Loucy (cell line): ENCODE results near the gene SET.

ENCODE experiments used
- H2AFZ ChIP-seq: fragments of 200-600 bp; sonication (generic); 2 replicates; pipeline ENCODE4 v1.6.0; 2016; ENCODE audit warnings: antibody characterized with exemption, mild to moderate bottlenecking, low read length, moderate library complexity
- H3F3A ChIP-seq: fragments of 200-600 bp; 2 replicates; pipeline ENCODE4 v1.6.0; 2016; ENCODE audit warnings: antibody characterized with exemption, low read depth, mild to moderate bottlenecking
- H3K27me3 ChIP-seq: fragments of 200-600 bp; sonication (generic); 2 replicates; pipeline ENCODE4 v1.6.1; 2014; ENCODE audit warnings: low read length, mild to moderate bottlenecking; ENCODE audit not compliant: insufficient read depth, poor library complexity, severe bottlenecking
- H3K36me3 ChIP-seq: fragments of 200-600 bp; sonication (generic); 2 replicates; pipeline ENCODE4 v1.6.1; 2016; ENCODE audit warnings: low read length; ENCODE audit not compliant: insufficient read depth
- H3K4me1 ChIP-seq: fragments of 200-600 bp; sonication (generic); 2 replicates; pipeline ENCODE4 v1.5.1; 2014; ENCODE audit warnings: low read length, mild to moderate bottlenecking; ENCODE audit not compliant: insufficient read depth, poor library complexity, severe bottlenecking
- H3K4me2 ChIP-seq: fragments of 200-600 bp; sonication (generic); 2 replicates; pipeline ENCODE4 v1.6.0; 2014; ENCODE audit warnings: antibody characterized with exemption, low read length, low read depth, mild to moderate bottlenecking; ENCODE audit not compliant: poor library complexity, severe bottlenecking
- H3K4me3 ChIP-seq: fragments of 200-600 bp; sonication (generic); 2 replicates; pipeline ENCODE4 v1.5.1; 2014; ENCODE audit warnings: low read length, mild to moderate bottlenecking, mixed read lengths; ENCODE audit not compliant: poor library complexity, severe bottlenecking
- H3K79me2 ChIP-seq: fragments of 200-600 bp; sonication (generic); 2 replicates; pipeline ENCODE4 v1.6.1; 2014; ENCODE audit warnings: low read length; ENCODE audit not compliant: insufficient read depth
- H3K9ac ChIP-seq: fragments of 200-600 bp; sonication (generic); 2 replicates; pipeline ENCODE4 v1.6.0; 2014; ENCODE audit warnings: mild to moderate bottlenecking, low read depth, low read length, moderate library complexity; ENCODE audit not compliant: poor library complexity, severe bottlenecking
- H3K9me2 ChIP-seq: fragments of 200-600 bp; sonication (generic); replicated peaks from 2 replicates; pipeline ENCODE4 v1.6.1; 2016; ENCODE audit warnings: low read depth, low read length, mixed read lengths
- H3K9me3 ChIP-seq: fragments of 200-600 bp; sonication (generic); 2 replicates; pipeline ENCODE4 v1.6.1; 2014; ENCODE audit warnings: mild to moderate bottlenecking, antibody characterized with exemption, low read length, low read depth; ENCODE audit not compliant: insufficient read depth
- H4K20me1 ChIP-seq: fragments of 200-600 bp; sonication (generic); 2 replicates; pipeline ENCODE4 v1.6.0; 2014; ENCODE audit warnings: antibody characterized with exemption, low read length, mild to moderate bottlenecking; ENCODE audit not compliant: insufficient read depth, poor library complexity, severe bottlenecking
- CTCF ChIP-seq: fragments of 200-600 bp; sonication (generic); conservative IDR thresholded peaks from 2 replicates; pipeline ENCODE4 v1.5.1; 2014; ENCODE audit warnings: mild to moderate bottlenecking, antibody characterized with exemption, low read length
- EZH2phosphoT487 ChIP-seq: fragments of 200-600 bp; IDR thresholded peaks from 2 replicates; pipeline ENCODE4 v1.6.1; 2018; ENCODE audit warnings: antibody characterized with exemption, mild to moderate bottlenecking, moderate library complexity, borderline replicate concordance

Gene SET

GRCh38 chr9:128720841-128721486, 31.9 kb downstream of the SET start:
- no peaks in the 10 kb centered on the region for H3K9me3 ChIP-seq
- no peak overlapping the region for H3K9ac ChIP-seq
- H3K4me2 ChIP-seq, result no peak overlapping the region
- no peaks in the 10 kb centered on the region for H3K36me3 ChIP-seq
- H4K20me1 ChIP-seq, result no peaks in the 10 kb centered on the region
- H3K4me1 ChIP-seq, result peaks cover 6% of the 10 kb centered on the region
- TF ChIP-seq EZH2phosphoT487 (no peak), CTCF (no peak)
- H2AFZ ChIP-seq, result no peak overlapping the region
- H3F3A ChIP-seq, result no peaks in the 10 kb centered on the region
- H3K27me3 ChIP-seq, result no peaks in the 10 kb centered on the region
- no peaks in the 10 kb centered on the region for H3K9me2 ChIP-seq
- no peak overlapping the region for H3K4me3 ChIP-seq
- peaks cover 15% of the 10 kb centered on the region for H3K79me2 ChIP-seq

- no peak overlapping the region for H3K4me2 ChIP-seq
- H3K9ac ChIP-seq, result no peak overlapping the region
- no peaks in the 10 kb centered on the region for H3K9me2 ChIP-seq
- peaks cover 6% of the 10 kb centered on the region for H3K4me1 ChIP-seq
- H3F3A ChIP-seq, result no peaks in the 10 kb centered on the region
- H3K36me3 ChIP-seq, result no peaks in the 10 kb centered on the region
- H3K9me3 ChIP-seq, result no peaks in the 10 kb centered on the region
- TF ChIP-seq CTCF, result no peak
- H4K20me1 ChIP-seq, result no peaks in the 10 kb centered on the region
- no peaks in the 10 kb centered on the region for H3K27me3 ChIP-seq
- H3K79me2 ChIP-seq, result peaks cover 15% of the 10 kb centered on the region
- H2AFZ ChIP-seq, result no peak overlapping the region
- H3K4me3 ChIP-seq, result no peak overlapping the region
These were observed 32.5 kb downstream of the SET start for GRCh38 chr9:128721487-128722010.

- Histone ChIP-seq H3K9me2 (no peaks in the 10 kb centered on the region), H3K79me2 (peaks cover 15% of the 10 kb centered on the region), H3K36me3 (no peaks in the 10 kb centered on the region), H3K4me2 (peak overlapping the region; percentile 85), H3K9ac (peak overlapping the region; percentile 86), H2AFZ (no peak overlapping the region), H4K20me1 (no peaks in the 10 kb centered on the region), H3K27me3 (no peaks in the 10 kb centered on the region), H3K4me3 (peak overlapping the region; percentile 85), H3F3A (no peaks in the 10 kb centered on the region), H3K9me3 (no peaks in the 10 kb centered on the region), H3K4me1 (peaks cover 6% of the 10 kb centered on the region)
- no peak for TF ChIP-seq EZH2phosphoT487
- no peak for TF ChIP-seq CTCF
These were observed 33.6 kb downstream of the SET start for GRCh38 chr9:128722380-128723351.
